H4 (cell line): Measurements from ENCODE around the gene SEPTIN5. TPM values are rescaled to one million over a fixed set of nuclear protein-coding genes. Genes with fewer than 3 reads are reported as not detected.

Experiments used
- total RNA-seq: library from RNA; depleted of rRNA; stranded (reverse); fragments of >200 nt; shearing (Covaris generic); gene quantifications from 2 replicates; pipeline ENCODE4 v1.2.3, GENCODE V29; 2014; rRNA removed

SEPTIN5 gene
- total RNA-seq, 1 experiment from 2014 or later, result 15.8 TPM

Other genes with a start within 250 kb of the SEPTIN5 start
- 55.6 and 71.1 TPM in 2 replicates for gene UFD1, start 235.3 kb upstream of the SEPTIN5 start, total RNA-seq
- 49.1 and 58.0 TPM in 2 replicates for gene CDC45, start 234.6 kb upstream of the SEPTIN5 start, total RNA-seq
- not detected in 2 replicates for gene CLDN5, start 190.1 kb upstream of the SEPTIN5 start, total RNA-seq
- gene GP1BB, start 9.0 kb downstream of the SEPTIN5 start, total RNA-seq, result 0.06 and 1.3 TPM in 2 replicates
- not detected in 2 replicates for gene TBX1, start 46.3 kb downstream of the SEPTIN5 start, total RNA-seq
- 5.7 and 12.4 TPM in 2 replicates for gene GNB1L, start 140.4 kb downstream of the SEPTIN5 start, total RNA-seq
- gene RTL10, start 140.4 kb downstream of the SEPTIN5 start, total RNA-seq, result 2.3 and 2.6 TPM in 2 replicates
- 111 and 112 TPM in 2 replicates for gene COMT, start 227.3 kb downstream of the SEPTIN5 start, total RNA-seq
- gene TXNRD2, start 227.3 kb downstream of the SEPTIN5 start, total RNA-seq, result 7.5 and 9.1 TPM in 2 replicates